ENCODE data around the gene PRMT5.

DNA sequence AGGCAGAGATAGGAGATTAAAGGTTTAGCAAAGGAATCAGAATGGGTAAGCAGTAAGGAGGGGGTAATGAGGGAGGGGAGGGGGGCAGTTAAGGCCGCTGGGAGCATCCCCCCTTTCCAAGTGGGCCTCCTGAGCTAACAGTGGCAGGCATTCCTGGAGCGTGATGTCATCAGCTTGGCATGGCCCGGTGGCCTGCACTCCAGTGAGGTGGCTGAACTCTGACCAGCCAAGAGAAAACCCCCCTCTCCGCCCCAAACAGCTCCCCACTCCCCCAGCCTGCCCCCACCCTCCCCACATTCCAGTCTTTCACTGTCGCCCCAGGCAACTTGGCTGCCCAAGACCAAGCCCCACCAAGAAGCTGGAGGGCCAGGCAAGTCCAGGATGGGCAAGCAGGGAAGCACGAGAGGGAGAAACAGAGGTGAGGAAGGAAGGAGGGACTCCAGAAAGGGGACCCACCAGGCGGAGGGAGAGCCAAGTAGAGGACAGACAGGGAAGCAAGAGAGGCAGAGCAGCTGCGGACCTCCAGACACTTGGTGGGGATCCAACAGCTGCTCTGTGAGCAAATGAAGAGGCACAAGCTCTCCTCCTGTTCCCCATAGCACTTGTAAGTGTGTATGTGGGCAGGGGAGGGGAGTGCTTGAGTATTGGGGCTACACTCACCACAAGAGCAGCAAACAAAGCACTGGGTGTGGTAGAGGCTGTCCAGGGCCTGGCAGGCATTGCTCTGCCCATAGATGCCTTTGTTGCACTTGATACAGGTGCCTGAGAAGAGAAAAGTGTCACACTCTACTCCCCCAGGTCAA is 48.7 kb upstream of the PRMT5 start:
- TF ChIP-seq ZNF274 (IDR thresholded peaks at IDR 0.05; ENCODE audit: low read depth, low read length) (no peak), YY1 (IDR thresholded peaks at IDR 0.05; ENCODE audit: insufficient read depth, insufficient read length) (no peak)

Measured in NT2/D1 (cell line).